ENCODE data around the gene CCHCR1. TPM values are rescaled to one million over a fixed set of nuclear protein-coding genes. Genes with fewer than 3 reads are reported as not detected.

The CCHCR1 gene
- total RNA-seq, 1 donor = 14.7 TPM

GRCh38 chr6:31111712-31112111 lies 45.9 kb downstream of the CCHCR1 start:
- TF ChIP-seq CTCF (IDR thresholded peaks at IDR 0.05; ENCODE audit: insufficient read depth, low read depth, low read length) = no peak
- no peak overlapping the region for H3K4me3 ChIP-seq (ENCODE audit: low read depth, low read length)
- no peak for DNase-seq (ENCODE audit: low read depth)

- DNase-seq (ENCODE audit: low read depth) = no peak
- TF ChIP-seq CTCF (IDR thresholded peaks at IDR 0.05; ENCODE audit: insufficient read depth, low read depth, low read length) = no peak
Measured at GRCh38 chr6:31110825-31111582, 46.6 kb downstream of the CCHCR1 start.

GRCh38 chr6:31107052-31107451 lies 50.5 kb downstream of the CCHCR1 start:
- no peak for TF ChIP-seq CTCF (IDR thresholded peaks at IDR 0.05; ENCODE audit: insufficient read depth, low read depth, low read length)
- no peak for DNase-seq (ENCODE audit: low read depth)
- H3K4me3 ChIP-seq (ENCODE audit: low read depth, low read length) = no peak overlapping the region

More at GRCh38 chr6:31110825-31111582, 46.6 kb downstream of the CCHCR1 start:
- no peak overlapping the region for H3K4me3 ChIP-seq (ENCODE audit: low read depth, low read length)

GRCh38 chr6:31103136-31103535 lies 54.5 kb downstream of the CCHCR1 start:
- DNase-seq (ENCODE audit: low read depth) = no peak
- H3K4me3 ChIP-seq (ENCODE audit: low read depth, low read length) = no peak overlapping the region
- no peak for TF ChIP-seq CTCF (IDR thresholded peaks at IDR 0.05; ENCODE audit: insufficient read depth, low read depth, low read length)

- no peak overlapping the region for H3K4me3 ChIP-seq (ENCODE audit: low read depth, low read length)
- DNase-seq (ENCODE audit: low read depth) = no peak
- TF ChIP-seq CTCF (IDR thresholded peaks at IDR 0.05; ENCODE audit: insufficient read depth, low read depth, low read length) = no peak
Measured at GRCh38 chr6:31098449-31098938, 59.1 kb downstream of the CCHCR1 start.

GRCh38 chr6:31096656-31097055 lies 60.9 kb downstream of the CCHCR1 start:
- DNase-seq (ENCODE audit: low read depth) = no peak
- H3K4me3 ChIP-seq (ENCODE audit: low read depth, low read length) = no peak overlapping the region
- no peak for TF ChIP-seq CTCF (IDR thresholded peaks at IDR 0.05; ENCODE audit: insufficient read depth, low read depth, low read length)
